HPDE6-E6E7 (cell line): ENCODE measurements around the gene CCDC13.
"Not testable (repeated sequence)": the region's sequence is repeated elsewhere in the genome, so short reads cannot be mapped to it uniquely, and the experiment has no call there.

Experiments used
- DNase-seq: peaks from one replicate; pipeline ENCODE4 v3.0.0; 2011; ENCODE audit warnings: missing footprints; ENCODE audit errors: extremely low spot score

The CCDC13 gene

GRCh38 chr3:42772670-42773408 is at the start of gene CCDC13:
CCDC13 (minus strand) TSS chr3:42773253; CDS start chr3:42758345, 14,908 bp downstream.
- DNase-seq = no peak

- no peak for DNase-seq
Measured at GRCh38 chr3:42822828-42823227, 49.8 kb upstream of the CCDC13 start.

GRCh38 chr3:42820746-42821051 is 47.6 kb upstream of the CCDC13 start:
- no peak for DNase-seq

GRCh38 chr3:42819351-42819965 is 46.4 kb upstream of the CCDC13 start:
- DNase-seq = no peak

GRCh38 chr3:42815826-42816225 is 42.8 kb upstream of the CCDC13 start:
- no peak for DNase-seq

GRCh38 chr3:42814914-42815507 is 42.0 kb upstream of the CCDC13 start:
- no peak for DNase-seq

- DNase-seq = no peak
Measured at GRCh38 chr3:42814246-42814645, 41.2 kb upstream of the CCDC13 start.

GRCh38 chr3:42811118-42811883 is 38.2 kb upstream of the CCDC13 start:
- not testable (repeated sequence) for DNase-seq

GRCh38 chr3:42810706-42811105 is 37.7 kb upstream of the CCDC13 start:
- not testable (repeated sequence) for DNase-seq

GRCh38 chr3:42809202-42809601 is 36.1 kb upstream of the CCDC13 start, which contains the start of gene ACKR2:
ACKR2 (plus strand) TSS chr3:42809445; CDS start chr3:42864503, 55,058 bp downstream.
- no peak for DNase-seq

- no peak for DNase-seq
Measured at GRCh38 chr3:42807929-42808328, 34.9 kb upstream of the CCDC13 start.

- DNase-seq = no peak
Measured at GRCh38 chr3:42805141-42805821, 32.2 kb upstream of the CCDC13 start.

- no peak for DNase-seq
Measured at GRCh38 chr3:42804831-42805132, 31.7 kb upstream of the CCDC13 start.

GRCh38 chr3:42804106-42804830 is 31.2 kb upstream of the CCDC13 start, which contains the start of gene HIGD1A:
HIGD1A (minus strand) TSS chr3:42804490; CDS start chr3:42794253, 10,237 bp downstream.
- DNase-seq = peak; percentile 72

GRCh38 chr3:42803414-42804105 is 30.5 kb upstream of the CCDC13 start:
- DNase-seq = no peak

- DNase-seq = no peak
Measured at GRCh38 chr3:42802876-42803413, 29.9 kb upstream of the CCDC13 start.

- no peak for DNase-seq
Measured at GRCh38 chr3:42801784-42802183, 28.7 kb upstream of the CCDC13 start.

GRCh38 chr3:42801048-42801620 is 28.1 kb upstream of the CCDC13 start:
- no peak for DNase-seq

- DNase-seq = no peak
Measured at GRCh38 chr3:42800251-42800650, 27.2 kb upstream of the CCDC13 start.

- no peak for DNase-seq
Measured at GRCh38 chr3:42799376-42799775, 26.3 kb upstream of the CCDC13 start.
